HepG2 (cell line): Measurements from ENCODE around the gene PEMT. TPM values are rescaled to one million over a fixed set of nuclear protein-coding genes. Genes with fewer than 3 reads are reported as not detected.
A peak's percentile ranks its signal among the peaks of the same experiment; 100 is the strongest.

Source experiments
- BORCS8-MEF2B ChIP-seq: sonication (generic); formaldehyde crosslinking; IDR thresholded peaks from 2 replicates; pipeline ENCODE4 v1.8.0; 2022; ENCODE audit warnings: mild to moderate bottlenecking, missing genetic modification reagents
- CHD4 ChIP-seq: fragments of 200-600 bp; sonication (generic); IDR thresholded peaks from 2 replicates; pipeline ENCODE4 v1.7.0; 2017; ENCODE audit warnings: mild to moderate bottlenecking, low read length, borderline replicate concordance
- HIVEP1 ChIP-seq: sonication (generic); formaldehyde crosslinking; IDR thresholded peaks from 2 replicates; pipeline ENCODE4 v1.4.0; 2020; ENCODE audit warnings: mild to moderate bottlenecking, missing genetic modification reagents
- LCORL ChIP-seq, 2 experiments: fragments of 450-650 bp in 1 of 2; sonication (generic) in 1 of 2; formaldehyde crosslinking in 1 of 2; IDR thresholded peaks; 2 replicates each; pipeline versions ENCODE4 v1.5.0 to v1.6.1; 2017 to 2020; ENCODE audit warnings: antibody characterized with exemption in 1 of 2, missing genetic modification reagents in 1 of 2
- MBD4 ChIP-seq: IDR thresholded peaks from 2 replicates; pipeline ENCODE4 v1.6.1; 2012; ENCODE audit warnings: low read length, inconsistent platforms, borderline replicate concordance
- MEIS2 ChIP-seq: sonication (generic); formaldehyde crosslinking; IDR thresholded peaks from 2 replicates; pipeline ENCODE4 v1.9.0; 2021; ENCODE audit warnings: mild to moderate bottlenecking, missing genetic modification reagents
- NFYB ChIP-seq: sonication (generic); formaldehyde crosslinking; IDR thresholded peaks from 2 replicates; pipeline ENCODE4 v1.4.0; 2020; ENCODE audit warnings: missing genetic modification reagents
- PAX8 ChIP-seq: sonication (generic); formaldehyde crosslinking; IDR thresholded peaks from 2 replicates; pipeline ENCODE4 v1.8.0; 2022; ENCODE audit warnings: mild to moderate bottlenecking, missing genetic modification reagents, borderline replicate concordance
- SP4 ChIP-seq: sonication (generic); formaldehyde crosslinking; IDR thresholded peaks from 2 replicates; pipeline ENCODE4 v1.8.1; 2023; ENCODE audit warnings: mild to moderate bottlenecking, missing genetic modification reagents
- ZFP90 ChIP-seq: sonication (generic); formaldehyde crosslinking; IDR thresholded peaks from 2 replicates; pipeline ENCODE4 v1.8.0; 2022; ENCODE audit warnings: missing genetic modification reagents, mild to moderate bottlenecking, inconsistent platforms, borderline replicate concordance
- ZNF124 ChIP-seq: sonication (generic); formaldehyde crosslinking; IDR thresholded peaks from 2 replicates; pipeline ENCODE4 v1.4.0; 2020; ENCODE audit warnings: missing genetic modification reagents
- ZNF17 ChIP-seq: sonication (generic); formaldehyde crosslinking; IDR thresholded peaks from 2 replicates; pipeline ENCODE4 v1.5.0; 2020; ENCODE audit warnings: mild to moderate bottlenecking, missing genetic modification reagents
- ZNF30 ChIP-seq: sonication (generic); formaldehyde crosslinking; IDR thresholded peaks from 2 replicates; pipeline ENCODE4 v1.5.0; 2020; ENCODE audit warnings: mild to moderate bottlenecking, missing genetic modification reagents
- ZNF501 ChIP-seq: sonication (generic); formaldehyde crosslinking; IDR thresholded peaks from 2 replicates; pipeline ENCODE4 v1.5.1; 2020; ENCODE audit warnings: mild to moderate bottlenecking, moderate library complexity, missing genetic modification reagents
- ZNF660 ChIP-seq: sonication (generic); formaldehyde crosslinking; IDR thresholded peaks from 2 replicates; pipeline ENCODE4 v1.5.1; 2020; ENCODE audit warnings: mild to moderate bottlenecking, low read depth, missing genetic modification reagents, borderline replicate concordance
- ZNF761 ChIP-seq: sonication (generic); formaldehyde crosslinking; conservative IDR thresholded peaks from 2 replicates; pipeline ENCODE4 v1.4.0; 2020; ENCODE audit warnings: mild to moderate bottlenecking, missing genetic modification reagents
- ZNF850 ChIP-seq: sonication (generic); formaldehyde crosslinking; conservative IDR thresholded peaks from 2 replicates; pipeline ENCODE4 v1.9.0; 2021; ENCODE audit warnings: mild to moderate bottlenecking, missing genetic modification reagents
- polyA plus RNA-seq, 8 experiments: library from polyadenylated mRNA; depleted of rRNA in 3 of 8; stranded (reverse) in 7 of 8; unstranded in 1 of 8; fragments of >200 nt; fragmentation: Illumina TruSeq in 4 of 8; extraction: Trizol in 4 of 8; gene quantifications; 2 replicates each; pipeline versions ENCODE4 v1.2.1 to v1.2.3, GENCODE V29; 2011 to 2016; ENCODE audit warnings: low read depth in 4 of 8, missing spikeins in 1 of 8, mixed read lengths in 1 of 8; ENCODE audit not compliant: insufficient read depth in 1 of 8
- total RNA-seq, 5 experiments: library from RNA; depleted of rRNA; stranded (reverse); fragments of >200 nt; fragmentation: Illumina TruSeq; extraction: Trizol; gene quantifications; 2 replicates each; pipeline ENCODE4 v1.2.3, GENCODE V29; 2016; ENCODE audit warnings: low read depth in 1 of 5
- TF ChIP-seq, protein P1 (sequence below): sonication (generic); formaldehyde crosslinking; IDR thresholded peaks from 2 replicates; pipeline ENCODE4 v1.8.1; 2023; ENCODE audit warnings: missing genetic modification reagents, mild to moderate bottlenecking, borderline replicate concordance
- TF ChIP-seq, protein P2 (sequence below): sonication (generic); formaldehyde crosslinking; IDR thresholded peaks from 2 replicates; pipeline ENCODE4 v1.4.0; 2020; ENCODE audit warnings: missing genetic modification reagents
- TF ChIP-seq, protein P3 (sequence below): sonication (generic); formaldehyde crosslinking; IDR thresholded peaks from 2 replicates; pipeline ENCODE4 v1.4.0; 2020; ENCODE audit warnings: missing genetic modification reagents
- TF ChIP-seq, protein P4 (sequence below): sonication (generic); formaldehyde crosslinking; IDR thresholded peaks from 2 replicates; pipeline ENCODE4 v1.4.0; 2020; ENCODE audit warnings: missing genetic modification reagents, borderline replicate concordance
- TF ChIP-seq, protein P5 (sequence below): sonication (generic); formaldehyde crosslinking; IDR thresholded peaks from 2 replicates; pipeline ENCODE4 v1.8.1; 2023; ENCODE audit warnings: mild to moderate bottlenecking, inconsistent platforms, moderate library complexity, missing genetic modification reagents, borderline replicate concordance

The PEMT gene
- total and polyA plus RNA-seq, 2 of the 13 experiments (the other 11 are each of a cell fraction or from before 2014, with no cell fraction given), result 31.7 to 43.6 TPM

DNA sequence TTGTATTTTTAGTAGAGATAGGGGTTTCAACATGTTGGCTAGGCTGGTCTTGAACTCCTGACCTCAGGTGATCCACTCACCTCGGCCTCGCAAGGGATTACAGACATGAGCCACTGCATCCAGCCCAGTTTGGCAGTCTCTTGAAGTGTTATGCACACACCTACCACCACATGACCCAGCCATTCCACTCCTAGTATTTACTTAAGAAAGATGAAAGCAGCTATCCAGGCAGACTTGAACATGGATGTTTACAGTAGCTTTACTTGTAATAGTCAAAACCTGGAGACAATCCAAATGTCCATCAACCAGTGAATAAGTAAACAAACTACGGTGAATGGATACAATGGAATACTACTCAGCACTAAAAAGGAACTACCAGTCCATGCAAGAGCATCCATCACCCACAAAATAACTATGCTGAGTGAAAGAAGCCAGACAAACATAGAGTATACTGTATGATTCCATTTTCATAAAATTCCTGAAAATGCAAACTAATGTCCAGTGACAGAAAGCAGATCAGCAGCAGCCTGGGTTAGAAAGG is 57.5 kb downstream of the PEMT start (continued):
- TF ChIP-seq, protein P1, sequence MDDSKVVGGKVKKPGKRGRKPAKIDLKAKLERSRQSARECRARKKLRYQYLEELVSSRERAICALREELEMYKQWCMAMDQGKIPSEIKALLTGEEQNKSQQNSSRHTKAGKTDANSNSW (CRISPR knock-in tag), result no peak
- no peak for TF ChIP-seq PAX8 (CRISPR knock-in tag)
- no peak for TF ChIP-seq ZNF850 (CRISPR knock-in tag)
- 0 out of 2 replicates have a peak, but pooled peaks have one; percentile 56 for TF ChIP-seq ZFP90 (CRISPR knock-in tag)
- TF ChIP-seq BORCS8-MEF2B (CRISPR knock-in tag), result 0 out of 2 replicates have a peak, but pooled peaks have one; percentile 43
- 0 out of 2 replicates have a peak, but pooled peaks have one; percentile 63 for TF ChIP-seq ZNF501 (CRISPR knock-in tag)
- TF ChIP-seq, protein P2, sequence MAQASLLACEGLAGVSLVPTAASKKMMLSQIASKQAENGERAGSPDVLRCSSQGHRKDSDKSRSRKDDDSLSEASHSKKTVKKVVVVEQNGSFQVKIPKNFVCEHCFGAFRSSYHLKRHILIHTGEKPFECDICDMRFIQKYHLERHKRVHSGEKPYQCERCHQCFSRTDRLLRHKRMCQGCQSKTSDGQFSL (CRISPR knock-in tag), result no peak
- TF ChIP-seq, protein P3, sequence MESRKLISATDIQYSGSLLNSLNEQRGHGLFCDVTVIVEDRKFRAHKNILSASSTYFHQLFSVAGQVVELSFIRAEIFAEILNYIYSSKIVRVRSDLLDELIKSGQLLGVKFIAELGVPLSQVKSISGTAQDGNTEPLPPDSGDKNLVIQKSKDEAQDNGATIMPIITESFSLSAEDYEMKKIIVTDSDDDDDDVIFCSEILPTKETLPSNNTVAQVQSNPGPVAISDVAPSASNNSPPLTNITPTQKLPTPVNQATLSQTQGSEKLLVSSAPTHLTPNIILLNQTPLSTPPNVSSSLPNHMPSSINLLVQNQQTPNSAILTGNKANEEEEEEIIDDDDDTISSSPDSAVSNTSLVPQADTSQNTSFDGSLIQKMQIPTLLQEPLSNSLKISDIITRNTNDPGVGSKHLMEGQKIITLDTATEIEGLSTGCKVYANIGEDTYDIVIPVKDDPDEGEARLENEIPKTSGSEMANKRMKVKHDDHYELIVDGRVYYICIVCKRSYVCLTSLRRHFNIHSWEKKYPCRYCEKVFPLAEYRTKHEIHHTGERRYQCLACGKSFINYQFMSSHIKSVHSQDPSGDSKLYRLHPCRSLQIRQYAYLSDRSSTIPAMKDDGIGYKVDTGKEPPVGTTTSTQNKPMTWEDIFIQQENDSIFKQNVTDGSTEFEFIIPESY, result peak; percentile 68; the same call in 1 of the 2 replicates
- peak; percentile 86; the same call in 1 of the 2 replicates for TF ChIP-seq MBD4
- 0 out of 2 replicates have a peak, but pooled peaks have one; percentile 60 for TF ChIP-seq ZNF761 (CRISPR knock-in tag)
- TF ChIP-seq, protein P4, sequence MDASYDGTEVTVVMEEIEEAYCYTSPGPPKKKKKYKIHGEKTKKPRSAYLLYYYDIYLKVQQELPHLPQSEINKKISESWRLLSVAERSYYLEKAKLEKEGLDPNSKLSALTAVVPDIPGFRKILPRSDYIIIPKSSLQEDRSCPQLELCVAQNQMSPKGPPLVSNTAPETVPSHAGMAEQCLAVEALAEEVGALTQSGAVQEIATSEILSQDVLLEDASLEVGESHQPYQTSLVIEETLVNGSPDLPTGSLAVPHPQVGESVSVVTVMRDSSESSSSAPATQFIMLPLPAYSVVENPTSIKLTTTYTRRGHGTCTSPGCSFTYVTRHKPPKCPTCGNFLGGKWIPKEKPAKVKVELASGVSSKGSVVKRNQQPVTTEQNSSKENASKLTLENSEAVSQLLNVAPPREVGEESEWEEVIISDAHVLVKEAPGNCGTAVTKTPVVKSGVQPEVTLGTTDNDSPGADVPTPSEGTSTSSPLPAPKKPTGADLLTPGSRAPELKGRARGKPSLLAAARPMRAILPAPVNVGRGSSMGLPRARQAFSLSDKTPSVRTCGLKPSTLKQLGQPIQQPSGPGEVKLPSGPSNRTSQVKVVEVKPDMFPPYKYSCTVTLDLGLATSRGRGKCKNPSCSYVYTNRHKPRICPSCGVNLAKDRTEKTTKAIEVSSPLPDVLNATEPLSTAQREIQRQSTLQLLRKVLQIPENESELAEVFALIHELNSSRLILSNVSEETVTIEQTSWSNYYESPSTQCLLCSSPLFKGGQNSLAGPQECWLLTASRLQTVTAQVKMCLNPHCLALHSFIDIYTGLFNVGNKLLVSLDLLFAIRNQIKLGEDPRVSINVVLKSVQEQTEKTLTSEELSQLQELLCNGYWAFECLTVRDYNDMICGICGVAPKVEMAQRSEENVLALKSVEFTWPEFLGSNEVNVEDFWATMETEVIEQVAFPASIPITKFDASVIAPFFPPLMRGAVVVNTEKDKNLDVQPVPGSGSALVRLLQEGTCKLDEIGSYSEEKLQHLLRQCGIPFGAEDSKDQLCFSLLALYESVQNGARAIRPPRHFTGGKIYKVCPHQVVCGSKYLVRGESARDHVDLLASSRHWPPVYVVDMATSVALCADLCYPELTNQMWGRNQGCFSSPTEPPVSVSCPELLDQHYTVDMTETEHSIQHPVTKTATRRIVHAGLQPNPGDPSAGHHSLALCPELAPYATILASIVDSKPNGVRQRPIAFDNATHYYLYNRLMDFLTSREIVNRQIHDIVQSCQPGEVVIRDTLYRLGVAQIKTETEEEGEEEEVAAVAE (CRISPR knock-in tag), result peak; percentile 78; the same call in 1 of the 2 replicates
- 0 out of 2 replicates have a peak, but pooled peaks have one; percentile 34 for TF ChIP-seq HIVEP1 (CRISPR knock-in tag)
- TF ChIP-seq, protein P5, sequence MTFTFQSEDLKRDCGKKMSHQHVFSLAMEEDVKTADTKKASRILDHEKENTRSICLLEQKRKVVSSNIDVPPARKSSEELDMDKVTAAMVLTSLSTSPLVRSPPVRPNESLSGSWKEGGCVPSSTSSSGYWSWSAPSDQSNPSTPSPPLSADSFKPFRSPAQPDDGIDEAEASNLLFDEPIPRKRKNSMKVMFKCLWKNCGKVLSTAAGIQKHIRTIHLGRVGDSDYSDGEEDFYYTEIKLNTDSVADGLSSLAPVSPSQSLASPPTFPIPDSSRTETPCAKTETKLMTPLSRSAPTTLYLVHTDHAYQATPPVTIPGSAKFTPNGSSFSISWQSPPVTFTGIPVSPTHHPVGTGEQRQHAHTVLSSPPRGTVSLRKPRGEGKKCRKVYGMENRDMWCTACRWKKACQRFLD (CRISPR knock-in tag), result no peak
- TF ChIP-seq ZNF17, result no peak
- no peak for TF ChIP-seq ZNF660
- 0 out of 2 replicates have a peak, but pooled peaks have one; percentile 48 for TF ChIP-seq ZNF30 (CRISPR knock-in tag)
- peak; percentile 78; the same call in 1 of the 2 replicates for TF ChIP-seq CHD4
- TF ChIP-seq NFYB (CRISPR knock-in tag), result no peak
- no peak for TF ChIP-seq SP4 (CRISPR knock-in tag)
- 0 out of 2 replicates have a peak, but pooled peaks have one; percentile 21 for TF ChIP-seq ZNF124 (CRISPR knock-in tag)
- peak; percentile 74 for TF ChIP-seq LCORL (IDR thresholded peaks at IDR 0.05)
- peak; percentile 97 for TF ChIP-seq LCORL (CRISPR knock-in tag; IDR thresholded peaks at IDR 0.05)
- peak; percentile 99 for TF ChIP-seq MEIS2 (CRISPR knock-in tag)
